ENCODE data around the gene RAX2.

The RAX2 gene

GRCh38 chr19:3725640-3726310, 46.3 kb downstream of the RAX2 start:
- no peak for DNase-seq (ENCODE audit: low read depth)

- DNase-seq (ENCODE audit: low read depth): no peak
These were observed 46.9 kb downstream of the RAX2 start for GRCh38 chr19:3725121-3725520.

- DNase-seq (ENCODE audit: low read depth): no peak
These were observed 48.1 kb downstream of the RAX2 start for GRCh38 chr19:3723883-3724282.

- no peak for DNase-seq (ENCODE audit: low read depth)
These were observed 48.9 kb downstream of the RAX2 start for GRCh38 chr19:3723110-3723488.

GRCh38 chr19:3722443-3723109, 49.5 kb downstream of the RAX2 start:
- DNase-seq (ENCODE audit: low read depth): no peak

- no peak for DNase-seq (ENCODE audit: low read depth)
These were observed 50.1 kb downstream of the RAX2 start for GRCh38 chr19:3721887-3722442.

- DNase-seq (ENCODE audit: low read depth): no peak
These were observed 50.7 kb downstream of the RAX2 start for GRCh38 chr19:3721131-3721886.

GRCh38 chr19:3720349-3720917, 51.6 kb downstream of the RAX2 start:
- DNase-seq (ENCODE audit: low read depth): no peak

- DNase-seq (ENCODE audit: low read depth): no peak
These were observed 52.2 kb downstream of the RAX2 start for GRCh38 chr19:3719868-3720267.
